Fibroblast of mammary gland (primary cell): ENCODE results near the gene ANKRD44.

ENCODE experiments used
- DNase-seq: peaks from one replicate; pipeline ENCODE4 v3.0.0-alpha.2; 2010; ENCODE audit warnings: low read depth
- H3K4me3 ChIP-seq: 2 replicates; pipeline ENCODE4 v1.5.1; 2011; ENCODE audit warnings: low read depth, mild to moderate bottlenecking, low read length, moderate library complexity; ENCODE audit not compliant: control insufficient read depth
- CTCF ChIP-seq: conservative IDR thresholded peaks from 2 replicates; pipeline ENCODE4 v1.5.1; 2011; ENCODE audit warnings: low read depth, low read length, inconsistent platforms; ENCODE audit not compliant: control insufficient read depth, insufficient read depth

Gene ANKRD44

GRCh38 chr2:197116306-197116879 lies 194.2 kb downstream of the ANKRD44 start:
- no peak overlapping the region for H3K4me3 ChIP-seq
- DNase-seq: no peak
- TF ChIP-seq CTCF: no peak

GRCh38 chr2:197115325-197115724 lies 195.3 kb downstream of the ANKRD44 start:
- no peak for TF ChIP-seq CTCF
- H3K4me3 ChIP-seq: no peak overlapping the region
- DNase-seq: no peak

- no peak overlapping the region for H3K4me3 ChIP-seq
- peak; percentile 61 for TF ChIP-seq CTCF
- peak; percentile 55 for DNase-seq
Measured at GRCh38 chr2:197113275-197113711, 197.3 kb downstream of the ANKRD44 start.

GRCh38 chr2:197109326-197109725 lies 201.3 kb downstream of the ANKRD44 start:
- TF ChIP-seq CTCF: no peak

DNA sequence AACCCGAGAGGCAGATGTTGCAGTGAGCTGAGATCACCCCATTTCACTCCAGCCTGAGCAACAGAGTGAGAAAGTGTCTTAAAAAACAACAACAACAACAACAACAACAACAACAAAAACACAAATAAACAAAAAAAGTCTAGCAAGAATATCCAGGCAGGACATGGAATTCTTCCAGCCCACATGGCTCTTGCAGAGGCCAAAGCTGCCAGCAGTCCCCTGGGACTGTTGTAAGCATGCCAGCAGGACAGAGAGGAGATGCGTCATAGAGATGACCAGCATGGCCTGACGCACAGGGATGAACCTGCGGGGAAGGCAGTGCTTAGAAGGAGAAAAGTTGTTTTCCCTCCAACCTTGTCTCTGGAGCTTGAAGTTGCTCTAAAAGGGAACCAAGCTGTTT lies 201.8 kb downstream of the ANKRD44 start:
- no peak for TF ChIP-seq CTCF
- DNase-seq: peak; percentile 95
- H3K4me3 ChIP-seq: no peak overlapping the region

More at GRCh38 chr2:197109326-197109725, 201.3 kb downstream of the ANKRD44 start:
- H3K4me3 ChIP-seq: no peak overlapping the region
- DNase-seq: no peak

DNA sequence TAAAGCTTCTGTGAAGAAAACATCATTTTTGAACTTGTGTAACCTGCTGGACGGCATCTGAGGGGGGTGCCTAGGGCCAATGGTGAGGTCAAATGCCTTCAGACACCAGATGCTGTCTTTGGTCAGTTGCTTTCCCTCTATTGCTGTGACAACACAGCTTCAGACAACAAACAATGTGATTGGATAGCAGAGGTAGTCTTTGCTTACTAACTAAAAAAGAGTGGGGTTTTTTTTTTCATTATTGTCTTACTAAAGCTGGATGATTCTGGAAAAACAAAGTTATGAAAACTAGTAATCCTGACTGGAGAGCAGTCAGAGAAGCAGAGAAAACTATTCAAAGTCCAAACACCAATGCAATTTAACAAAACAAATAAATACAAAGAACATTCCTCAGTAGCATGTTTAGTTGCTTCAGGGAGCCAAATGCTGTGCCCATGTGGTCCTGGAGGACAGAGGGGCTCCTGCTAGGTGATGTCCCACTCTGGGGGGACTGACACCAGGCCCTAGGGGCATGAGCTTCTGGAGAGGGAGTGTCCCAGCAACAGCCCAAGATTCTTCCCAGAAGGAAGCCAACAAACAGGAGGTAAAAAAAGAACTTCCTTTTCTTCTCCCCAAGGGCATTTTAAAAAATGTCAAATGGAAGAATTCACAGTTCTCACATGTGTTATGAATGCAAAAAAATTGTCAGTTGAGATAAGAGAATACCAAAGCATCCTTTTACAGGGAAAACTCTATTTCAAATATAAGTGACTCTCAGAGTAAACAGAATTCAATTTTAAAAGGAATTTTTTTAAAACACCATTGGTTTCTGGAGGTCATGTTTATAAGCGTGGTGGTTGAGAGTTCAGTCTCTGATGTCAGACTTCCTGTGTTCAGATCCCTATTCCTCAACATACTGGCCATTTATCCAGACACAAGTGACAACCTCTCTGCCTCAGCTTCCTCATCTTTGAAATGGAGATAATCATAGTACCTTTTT lies 203.0 kb downstream of the ANKRD44 start:
- DNase-seq: peak; percentile 78
- H3K4me3 ChIP-seq: no peak overlapping the region
- TF ChIP-seq CTCF: no peak
